MCF 10A (cell line): ENCODE results near the gene ATXN10. TPM values are rescaled to one million over a fixed set of nuclear protein-coding genes. Genes with fewer than 3 reads are reported as not detected.

Experiments
- BruUV-seq: library from RNA; stranded (reverse); fragments of 400-500 nt; replicated peaks from 2 replicates; lab custom pipeline; 2021; lab: Mats Ljungman, UMichigan
- CTCF ChIA-PET: fragments of 300-600 bp; sonication (Branson Sonifier 250); formaldehyde crosslinking; extraction: SDS; loops from one replicate; lab custom pipeline; 2021; ENCODE audit warnings: antibody characterized with exemption, inconsistent platforms; lab: Yijun Ruan, JAX
- POLR2A ChIA-PET: fragments of 300-600, 350-650 bp; sonication (Branson Sonifier 250); formaldehyde crosslinking; extraction: SDS; loops from one replicate; lab custom pipeline; 2020; ENCODE audit warnings: antibody characterized with exemption, inconsistent platforms; lab: Yijun Ruan, JAX
- DNase-seq: peaks from one replicate; pipeline ENCODE4 v3.0.0-alpha.2; 2018; ENCODE audit not compliant: unreplicated experiment
- H3K27ac Mint-ChIP-seq: one replicate; pipeline ENCODE4 v1.8.0; 2022; ENCODE audit warnings: mild to moderate bottlenecking, low read depth, mixed read lengths; ENCODE audit not compliant: unreplicated experiment
- H3K27me3 Mint-ChIP-seq: one replicate; pipeline ENCODE4 v1.8.0; 2022; ENCODE audit warnings: mixed read lengths; ENCODE audit not compliant: insufficient read depth, unreplicated experiment
- H3K36me3 Mint-ChIP-seq: one replicate; pipeline ENCODE4 v1.8.0; 2022; ENCODE audit warnings: mild to moderate bottlenecking, moderate library complexity, mixed read lengths; ENCODE audit not compliant: insufficient read depth, unreplicated experiment
- H3K4me1 Mint-ChIP-seq: one replicate; pipeline ENCODE4 v1.8.0; 2022; ENCODE audit warnings: mixed read lengths; ENCODE audit not compliant: insufficient read depth, unreplicated experiment
- H3K4me3 Mint-ChIP-seq: one replicate; pipeline ENCODE4 v1.8.0; 2022; ENCODE audit warnings: mild to moderate bottlenecking, moderate library complexity, mixed read lengths; ENCODE audit not compliant: unreplicated experiment
- H3K9me3 Mint-ChIP-seq: one replicate; pipeline ENCODE4 v1.8.0; 2022; ENCODE audit warnings: mixed read lengths; ENCODE audit not compliant: unreplicated experiment
- CTCF ChIP-seq: fragments of 200-600 bp; IDR thresholded peaks from one replicate; pipeline ENCODE4 v1.8.0; 2022; ENCODE audit warnings: antibody characterized with exemption, mild to moderate bottlenecking; ENCODE audit not compliant: unreplicated experiment
- intact Hi-C: fragments of 100-400 bp; cut with micrococcal nuclease; formaldehyde crosslinking; loops from 2 replicates; pipeline ENCODE4 v1.14.1; 2022
- total RNA-seq: library from RNA; stranded (reverse); gene quantifications from 2 replicates; pipeline ENCODE4 v1.2.3, GENCODE V29; 2022

Gene ATXN10
- total RNA-seq, 1 experiment from 2014 or later, result 193 TPM

GRCh38 chr22:45842291-45842991 is 170.8 kb downstream of the ATXN10 start:
- CTCF ChIA-PET, result interaction anchor here (1.1 kb wide), 1 partner anchor 152 kb away, joined by 3 read pairs; no protein-coding TSS in a partner anchor
- intact Hi-C loops, result no loop called here
- Mint-ChIP-seq H3K9me3 (no peaks in the 10 kb centered on the region), H3K4me3 (no peak overlapping the region), H3K27me3 (no peaks in the 10 kb centered on the region), H3K4me1 (no peaks in the 10 kb centered on the region), H3K27ac (no peak overlapping the region), H3K36me3 (peaks cover 45% of the 10 kb centered on the region)
- no TSS peak for BruUV-seq
- POLR2A ChIA-PET, result interaction anchor here (0.6 to 1.0 kb wide), 2 partner anchors 10 to 525 kb away, joined by 3 read pairs; no protein-coding TSS in a partner anchor
- DNase-seq, result no peak
- no peak for TF ChIP-seq CTCF

DNA sequence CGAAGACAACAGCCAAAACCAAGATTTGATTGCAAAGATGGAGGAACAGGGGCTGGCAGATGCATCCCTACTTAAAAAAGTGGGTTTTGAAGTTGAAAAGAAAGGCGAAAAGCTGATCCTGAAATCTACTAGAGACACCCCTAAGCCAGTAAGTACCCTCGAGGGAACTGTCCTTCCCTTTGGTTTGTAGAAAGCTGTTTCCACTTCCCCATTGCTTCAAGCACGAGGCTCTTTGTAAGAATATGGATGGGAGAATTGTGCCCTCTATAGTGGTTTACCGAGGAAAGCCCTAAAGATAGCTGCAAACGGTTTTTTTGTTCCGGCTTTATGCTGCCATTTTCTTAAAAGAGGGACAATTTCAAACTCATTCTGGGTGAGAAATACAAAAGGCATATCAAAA is 171.4 kb downstream of the ATXN10 start:
- Mint-ChIP-seq H3K9me3 (peaks cover 2% of the 10 kb centered on the region), H3K27ac (no peak overlapping the region), H3K4me1 (no peaks in the 10 kb centered on the region), H3K4me3 (no peak overlapping the region), H3K27me3 (no peaks in the 10 kb centered on the region), H3K36me3 (peaks cover 49% of the 10 kb centered on the region)
- ChIA-PET POLR2A (no interaction called here), CTCF (interaction anchor here (0.6 to 1.2 kb wide), 3 partner anchors 59 to 265 kb away, joined by 3 to 4 read pairs (median 3); no protein-coding TSS in a partner anchor)
- intact Hi-C loops, result no loop called here
- no peak for DNase-seq
- BruUV-seq, result no TSS peak
- TF ChIP-seq CTCF, result no peak

GRCh38 chr22:45843986-45844385 is 172.4 kb downstream of the ATXN10 start:
- TF ChIP-seq CTCF, result no peak
- Mint-ChIP-seq H3K4me3 (no peak overlapping the region), H3K27me3 (no peaks in the 10 kb centered on the region), H3K36me3 (peaks cover 57% of the 10 kb centered on the region), H3K4me1 (no peaks in the 10 kb centered on the region), H3K9me3 (peaks cover 12% of the 10 kb centered on the region), H3K27ac (no peak overlapping the region)
- ChIA-PET POLR2A (interaction anchor here (0.6 kb wide), 1 partner anchor 20 kb away, joined by 3 read pairs; no protein-coding TSS in a partner anchor), CTCF (interaction anchor here (1.2 kb wide), 1 partner anchor 266 kb away, joined by 3 read pairs; no protein-coding TSS in a partner anchor)
- intact Hi-C loops, result no loop called here
- BruUV-seq, result no TSS peak
- no peak for DNase-seq

DNA sequence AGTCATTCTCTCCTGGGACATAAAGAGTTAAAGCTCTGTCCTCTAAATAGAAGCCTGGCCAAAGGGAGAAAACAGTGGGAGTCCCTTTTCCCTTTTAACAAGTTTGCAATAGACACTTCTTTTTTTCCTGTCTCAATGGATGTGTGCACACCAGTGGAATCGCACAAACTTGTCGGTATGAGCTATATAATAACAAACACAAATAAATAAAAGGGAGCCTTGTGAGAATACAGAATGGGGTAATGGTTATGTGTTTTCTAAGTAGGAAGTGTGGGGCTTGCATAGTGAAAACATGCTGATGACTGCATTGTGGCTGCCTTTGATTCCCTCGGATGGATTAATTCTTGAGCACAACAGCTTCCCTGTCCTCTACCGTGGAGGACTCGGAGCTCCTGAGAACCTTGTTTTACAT is 173.4 kb downstream of the ATXN10 start:
- POLR2A ChIA-PET, result no interaction called here
- Mint-ChIP-seq H3K36me3 (peaks cover 56% of the 10 kb centered on the region), H3K4me1 (no peaks in the 10 kb centered on the region), H3K27ac (no peak overlapping the region), H3K27me3 (no peaks in the 10 kb centered on the region), H3K4me3 (no peak overlapping the region), H3K9me3 (peaks cover 23% of the 10 kb centered on the region)
- no peak for TF ChIP-seq CTCF
- no peak for DNase-seq
- BruUV-seq, result no TSS peak
- CTCF ChIA-PET, result interaction anchor here (0.7 to 1.4 kb wide), 5 partner anchors 11 to 267 kb away, joined by 3 to 7 read pairs (median 4); no protein-coding TSS in a partner anchor
- intact Hi-C loops, result no loop called here
